Measurements from ENCODE around the gene IGSF22.

GRCh38 chr11:18684267-18684666, 41.7 kb downstream of the IGSF22 start:
- TF ChIP-seq EZH2 (optimal IDR thresholded peaks at IDR 0.05; ENCODE audit: low read depth, low read length), result no peak
- TF ChIP-seq EZH2phosphoT487 (IDR thresholded peaks at IDR 0.05; ENCODE audit: low read length), result no peak
- TF ChIP-seq, protein P1, sequence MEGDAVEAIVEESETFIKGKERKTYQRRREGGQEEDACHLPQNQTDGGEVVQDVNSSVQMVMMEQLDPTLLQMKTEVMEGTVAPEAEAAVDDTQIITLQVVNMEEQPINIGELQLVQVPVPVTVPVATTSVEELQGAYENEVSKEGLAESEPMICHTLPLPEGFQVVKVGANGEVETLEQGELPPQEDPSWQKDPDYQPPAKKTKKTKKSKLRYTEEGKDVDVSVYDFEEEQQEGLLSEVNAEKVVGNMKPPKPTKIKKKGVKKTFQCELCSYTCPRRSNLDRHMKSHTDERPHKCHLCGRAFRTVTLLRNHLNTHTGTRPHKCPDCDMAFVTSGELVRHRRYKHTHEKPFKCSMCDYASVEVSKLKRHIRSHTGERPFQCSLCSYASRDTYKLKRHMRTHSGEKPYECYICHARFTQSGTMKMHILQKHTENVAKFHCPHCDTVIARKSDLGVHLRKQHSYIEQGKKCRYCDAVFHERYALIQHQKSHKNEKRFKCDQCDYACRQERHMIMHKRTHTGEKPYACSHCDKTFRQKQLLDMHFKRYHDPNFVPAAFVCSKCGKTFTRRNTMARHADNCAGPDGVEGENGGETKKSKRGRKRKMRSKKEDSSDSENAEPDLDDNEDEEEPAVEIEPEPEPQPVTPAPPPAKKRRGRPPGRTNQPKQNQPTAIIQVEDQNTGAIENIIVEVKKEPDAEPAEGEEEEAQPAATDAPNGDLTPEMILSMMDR (IDR thresholded peaks at IDR 0.05; ENCODE audit: low read length), result no peak
